NCI-H446 (cell line): Measurements from ENCODE around the gene OR5I1.
"Not testable (repeated sequence)": the region's sequence is repeated elsewhere in the genome, so short reads cannot be mapped to it uniquely, and the experiment has no call there.

Experiments used
- DNase-seq, 2 experiments: peaks; one replicate each; lab custom pipeline; 2025; lab: John Stamatoyannopoulos, UW

The OR5I1 gene

GRCh38 chr11:55936300-55936699 lies at the start of gene OR5I1:
Gene OR5I1, minus strand, starts transcription at chr11:55936400. Its CDS starts 0 bp downstream, at chr11:55936400.
- DNase-seq = no peak

GRCh38 chr11:55970935-55971334 lies 34.7 kb upstream of the OR5I1 start:
- no peak for DNase-seq

GRCh38 chr11:55969845-55970244 lies 33.6 kb upstream of the OR5I1 start, which contains the start of gene OR10AG1:
Gene OR10AG1, minus strand, starts transcription at chr11:55969945. Its CDS starts 38 bp downstream, at chr11:55969907.
- DNase-seq = no peak

GRCh38 chr11:55967914-55968313 lies 31.7 kb upstream of the OR5I1 start:
- DNase-seq = no peak

- DNase-seq = no peak
These were observed 30.2 kb upstream of the OR5I1 start for GRCh38 chr11:55966391-55966790.

- no peak for DNase-seq
These were observed 20.3 kb upstream of the OR5I1 start for GRCh38 chr11:55956521-55956920.

- no peak for DNase-seq
These were observed 13.1 kb upstream of the OR5I1 start for GRCh38 chr11:55949330-55949729.

- DNase-seq = peak; percentile 15 to 60
These were observed 6.7 kb upstream of the OR5I1 start for GRCh38 chr11:55942785-55943392.

GRCh38 chr11:55920537-55920936 lies 15.7 kb downstream of the OR5I1 start:
- DNase-seq = no peak

GRCh38 chr11:55914482-55914881 lies 21.7 kb downstream of the OR5I1 start, which contains the start of gene OR5W2:
Gene OR5W2, minus strand, starts transcription at chr11:55914582. Its CDS starts 0 bp downstream, at chr11:55914582.
- DNase-seq = no peak

GRCh38 chr11:55902308-55902707 lies 33.9 kb downstream of the OR5I1 start:
- DNase-seq = no peak

- no peak for DNase-seq
These were observed 41.0 kb downstream of the OR5I1 start for GRCh38 chr11:55895216-55895615.

GRCh38 chr11:55885481-55885880 lies 50.7 kb downstream of the OR5I1 start:
- not testable (repeated sequence) for DNase-seq
